Lower lobe of right lung (tissue), 2 donors: Measurements from ENCODE around the gene DCC. TPM values are rescaled to one million over a fixed set of nuclear protein-coding genes. Genes with fewer than 3 reads are reported as not detected.

Experiments
- ATAC-seq, 2 donors: fragments of 200-7000 bp; cut with Tn5 transposase; one replicate each; pipeline ENCODE4 v1.9.1; 2020 to 2022; ENCODE audit warnings: mild to moderate bottlenecking in 2 of 2, moderate library complexity in 2 of 2
- DNase-seq: peaks from one replicate; pipeline ENCODE4 v3.0.0-alpha.2; 2020
- H3K27ac ChIP-seq: fragments of 200-600 bp; one replicate; pipeline ENCODE4 v1.8.0; 2022
- H3K27me3 ChIP-seq: fragments of 200-600 bp; one replicate; pipeline ENCODE4 v1.8.0; 2022; ENCODE audit warnings: low read depth
- H3K36me3 ChIP-seq: fragments of 200-600 bp; one replicate; pipeline ENCODE4 v1.8.0; 2022; ENCODE audit warnings: mild to moderate bottlenecking
- H3K4me1 ChIP-seq: fragments of 200-600 bp; one replicate; pipeline ENCODE4 v1.8.0; 2022
- H3K4me3 ChIP-seq: fragments of 200-600 bp; one replicate; pipeline ENCODE4 v1.8.0; 2022; ENCODE audit warnings: mild to moderate bottlenecking
- H3K9me3 ChIP-seq: fragments of 200-600 bp; one replicate; pipeline ENCODE4 v1.8.0; 2022
- CTCF ChIP-seq: fragments of 200-600 bp; IDR thresholded peaks from one replicate; pipeline ENCODE4 v1.8.0; 2022; ENCODE audit warnings: antibody characterized with exemption, mild to moderate bottlenecking
- intact Hi-C: fragments of 100-400 bp; cut with DNase I; formaldehyde crosslinking; loops from one replicate; pipeline ENCODE4 v1.11.0; 2022
- total RNA-seq: library from RNA; stranded (reverse); fragmentation: NEBNext Ultra II Directional; extraction: Animal tissue kit (Norgen Biotek cat#: 25700); gene quantifications from one replicate; pipeline ENCODE4 v1.2.1, GENCODE V29; 2021
- donor health status: DM: no; HTN: yes; CAD: no; lungs with severe emphysema.

The DCC gene
- total RNA-seq, 1 donor from 2014 or later = 4.5 TPM

DNA sequence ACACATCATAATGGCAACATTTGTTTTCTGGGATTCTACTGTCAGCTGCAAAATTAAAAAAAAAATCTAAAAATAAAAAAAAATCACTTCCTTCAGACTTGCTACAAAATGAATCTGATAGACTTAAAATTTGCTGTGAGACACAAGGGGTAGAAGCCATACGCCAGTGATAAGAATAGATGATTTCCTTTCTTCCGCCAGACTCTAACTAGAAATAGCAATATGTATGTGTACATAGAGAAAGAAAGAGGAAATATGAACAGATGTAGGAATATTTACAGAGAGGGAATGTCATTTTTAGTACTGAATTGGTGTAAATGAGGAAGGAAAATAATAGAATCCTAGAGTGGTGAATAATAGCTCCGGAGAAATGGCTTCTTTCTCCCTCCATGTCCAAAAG is 574.2 kb downstream of the DCC start:
- H3K9me3 ChIP-seq = no peaks in the 10 kb centered on the region
- intact Hi-C loops = no loop called here
- DNase-seq = no peak
- TF ChIP-seq CTCF = no peak
- H3K27me3 ChIP-seq = no peaks in the 10 kb centered on the region
- H3K36me3 ChIP-seq = no peaks in the 10 kb centered on the region
- no peak overlapping the region for H3K27ac ChIP-seq
- no peak overlapping the region for H3K4me3 ChIP-seq
- no peak for ATAC-seq
- no peaks in the 10 kb centered on the region for H3K4me1 ChIP-seq

GRCh38 chr18:52920665-52921064 is 580.7 kb downstream of the DCC start:
- no peak overlapping the region for H3K27ac ChIP-seq
- H3K9me3 ChIP-seq = no peaks in the 10 kb centered on the region
- H3K36me3 ChIP-seq = no peaks in the 10 kb centered on the region
- intact Hi-C loops = no loop called here
- no peak overlapping the region for H3K4me3 ChIP-seq
- H3K27me3 ChIP-seq = no peaks in the 10 kb centered on the region
- DNase-seq (no peak), ATAC-seq (no peak)
- no peaks in the 10 kb centered on the region for H3K4me1 ChIP-seq
- no peak for TF ChIP-seq CTCF

- TF ChIP-seq CTCF = no peak
- Histone ChIP-seq H3K36me3 (no peaks in the 10 kb centered on the region), H3K9me3 (no peaks in the 10 kb centered on the region), H3K27me3 (no peaks in the 10 kb centered on the region), H3K4me1 (no peaks in the 10 kb centered on the region), H3K4me3 (no peak overlapping the region), H3K27ac (no peak overlapping the region)
- ATAC-seq = no peak
- DNase-seq = no peak
- intact Hi-C loops = no loop called here
Measured at GRCh38 chr18:52933356-52933755, 593.4 kb downstream of the DCC start.

- no peak for TF ChIP-seq CTCF
- intact Hi-C loops = no loop called here
- ATAC-seq (no peak), DNase-seq (no peak)
- Histone ChIP-seq H3K9me3 (no peaks in the 10 kb centered on the region), H3K27ac (no peak overlapping the region), H3K27me3 (no peaks in the 10 kb centered on the region), H3K36me3 (no peaks in the 10 kb centered on the region), H3K4me3 (no peak overlapping the region), H3K4me1 (no peaks in the 10 kb centered on the region)
Measured at GRCh38 chr18:52936931-52937330, 596.9 kb downstream of the DCC start.

DNA sequence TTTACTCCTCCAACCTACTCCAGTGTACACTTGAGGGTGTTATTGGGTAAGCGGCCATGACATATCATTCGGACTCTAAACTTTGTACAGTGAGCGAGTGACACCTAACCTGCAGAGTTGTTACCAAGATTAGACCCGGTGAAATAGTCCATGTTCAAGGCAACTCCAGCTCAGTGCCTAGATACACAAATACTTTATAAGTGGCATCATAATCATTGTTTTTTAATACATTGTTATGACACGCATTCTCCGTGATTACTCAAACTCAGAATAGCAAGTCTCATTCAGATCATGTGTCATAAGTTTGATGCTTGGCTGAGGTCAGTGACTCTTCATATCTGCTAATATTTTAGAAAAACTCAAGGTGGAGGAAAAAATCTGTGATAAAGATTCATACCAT is 597.8 kb downstream of the DCC start:
- no peaks in the 10 kb centered on the region for H3K27me3 ChIP-seq
- H3K4me3 ChIP-seq = no peak overlapping the region
- H3K36me3 ChIP-seq = no peaks in the 10 kb centered on the region
- ATAC-seq (no peak), DNase-seq (no peak)
- TF ChIP-seq CTCF = no peak
- H3K27ac ChIP-seq = no peak overlapping the region
- H3K4me1 ChIP-seq = no peaks in the 10 kb centered on the region
- intact Hi-C loops = no loop called here
- no peaks in the 10 kb centered on the region for H3K9me3 ChIP-seq

- H3K27me3 ChIP-seq = no peaks in the 10 kb centered on the region
- H3K27ac ChIP-seq = no peak overlapping the region
- intact Hi-C loops = no loop called here
- TF ChIP-seq CTCF = no peak
- ATAC-seq = no peak
- H3K36me3 ChIP-seq = no peaks in the 10 kb centered on the region
- H3K4me1 ChIP-seq = peaks cover 10% of the 10 kb centered on the region
- H3K9me3 ChIP-seq = no peaks in the 10 kb centered on the region
- no peak overlapping the region for H3K4me3 ChIP-seq
- DNase-seq = no peak
Measured at GRCh38 chr18:52945552-52945951, 605.6 kb downstream of the DCC start.
